Ovary (tissue), 1 donor: Measurements from ENCODE around the gene TMEM272.

Experiments
- EP300 ChIP-seq: sonication (generic); formaldehyde crosslinking; IDR thresholded peaks from one replicate; pipeline ENCODE4 v1.6.1; 2017; ENCODE audit warnings: antibody characterized with exemption
- POLR2A ChIP-seq: fragments of 450-650 bp; IDR thresholded peaks from one replicate; pipeline ENCODE4 v1.6.1; 2017; ENCODE audit warnings: antibody characterized with exemption, mild to moderate bottlenecking, moderate library complexity

GRCh38 chr13:51844862-51845573 is at the start of gene TMEM272:
- no peak for TF ChIP-seq POLR2A
- no peak for TF ChIP-seq EP300
